Liver (tissue), 9 donors: Measurements from ENCODE around the gene NPAS2. TPM values are rescaled to one million over a fixed set of nuclear protein-coding genes. Genes with fewer than 3 reads are reported as not detected.

ENCODE experiments used
- DNase-seq: peaks from one replicate; pipeline ENCODE4 v3.0.0-alpha.2; 2017; ENCODE audit warnings: low spot score
- H3K27ac ChIP-seq, 2 donors: one replicate each; pipeline ENCODE4 v1.7.0; 2013; ENCODE audit warnings: inconsistent platforms in 2 of 2, low read length in 2 of 2, control low read depth in 1 of 2, low read depth in 1 of 2, mild to moderate bottlenecking in 1 of 2
- H3K27me3 ChIP-seq, 4 donors: one replicate each; pipeline versions ENCODE4 v1.6.1 to v1.7.0; 2013; ENCODE audit warnings: low read length in 3 of 4, inconsistent platforms in 1 of 4, mild to moderate bottlenecking in 1 of 4, moderate library complexity in 1 of 4; ENCODE audit not compliant: control insufficient read depth in 4 of 4, insufficient read depth in 4 of 4
- H3K36me3 ChIP-seq, 4 donors: one replicate each; pipeline versions ENCODE4 v1.6.1 to v1.7.0; 2013; ENCODE audit warnings: low read length in 3 of 4, mild to moderate bottlenecking in 3 of 4, low read depth in 1 of 4, moderate library complexity in 1 of 4; ENCODE audit not compliant: control insufficient read depth in 4 of 4, insufficient read depth in 3 of 4
- H3K4me1 ChIP-seq, 4 donors: one replicate each; pipeline versions ENCODE4 v1.6.1 to v1.7.0; 2013; ENCODE audit warnings: low read length in 3 of 4, mild to moderate bottlenecking in 3 of 4, moderate library complexity in 1 of 4; ENCODE audit not compliant: control insufficient read depth in 4 of 4, insufficient read depth in 4 of 4
- H3K4me3 ChIP-seq, 3 donors: one replicate each; pipeline versions ENCODE4 v1.6.1 to v1.7.0; 2013; ENCODE audit warnings: low read length in 3 of 3, control low read depth in 1 of 3, low read depth in 1 of 3, mild to moderate bottlenecking in 1 of 3
- H3K9ac ChIP-seq, 2 donors: one replicate each; pipeline ENCODE4 v1.7.0; 2013; ENCODE audit warnings: low read length in 2 of 2, mild to moderate bottlenecking in 2 of 2, moderate library complexity in 2 of 2, control low read depth in 1 of 2, low read depth in 1 of 2
- H3K9me3 ChIP-seq, 4 donors: one replicate each; pipeline versions ENCODE4 v1.6.1 to v1.7.0; 2013; ENCODE audit warnings: low read length in 3 of 4; ENCODE audit not compliant: control insufficient read depth in 4 of 4
- EGR1 ChIP-seq, 2 donors: IDR thresholded peaks; 2 replicates each; pipeline ENCODE4 v1.6.1; 2016 to 2018; ENCODE audit warnings: antibody characterized with exemption in 2 of 2, low read depth in 2 of 2
- FOXA1 ChIP-seq: IDR thresholded peaks from 2 replicates; pipeline ENCODE4 v1.6.1; 2016; ENCODE audit warnings: antibody characterized with exemption
- FOXA2 ChIP-seq: IDR thresholded peaks from 2 replicates; pipeline ENCODE4 v1.6.1; 2016; ENCODE audit warnings: antibody characterized with exemption
- GABPA ChIP-seq, 2 donors: IDR thresholded peaks in 1 of 2; conservative IDR thresholded peaks in 1 of 2; 2 replicates each; pipeline ENCODE4 v1.6.1; 2016; ENCODE audit warnings: antibody characterized with exemption in 2 of 2, mild to moderate bottlenecking in 1 of 2, moderate library complexity in 1 of 2
- HNF4A ChIP-seq, 2 donors: conservative IDR thresholded peaks; 2 replicates each; pipeline ENCODE4 v1.6.1; 2016; ENCODE audit warnings: antibody characterized with exemption in 2 of 2, mild to moderate bottlenecking in 2 of 2
- HNF4G ChIP-seq: IDR thresholded peaks from 2 replicates; pipeline ENCODE4 v1.6.1; 2016; ENCODE audit warnings: antibody characterized with exemption
- JUND ChIP-seq, 2 donors: IDR thresholded peaks; 2 replicates each; pipeline ENCODE4 v1.6.1; 2016; ENCODE audit warnings: antibody characterized with exemption in 2 of 2
- NR2F2 ChIP-seq: IDR thresholded peaks from 2 replicates; pipeline ENCODE4 v1.6.1; 2016; ENCODE audit warnings: antibody characterized with exemption
- RAD21 ChIP-seq, 2 donors: IDR thresholded peaks; 2 replicates each; pipeline ENCODE4 v1.6.1; 2016; ENCODE audit warnings: antibody characterized with exemption in 2 of 2, mild to moderate bottlenecking in 2 of 2
- RXRA ChIP-seq, 2 donors: IDR thresholded peaks; 2 replicates each; pipeline ENCODE4 v1.6.1; 2017 to 2018; ENCODE audit warnings: antibody characterized with exemption in 2 of 2, mild to moderate bottlenecking in 1 of 2
- SP1 ChIP-seq: IDR thresholded peaks from 2 replicates; pipeline ENCODE4 v1.6.1; 2018; ENCODE audit warnings: antibody characterized with exemption, mild to moderate bottlenecking
- TAF1 ChIP-seq: conservative IDR thresholded peaks from 2 replicates; pipeline ENCODE4 v1.6.1; 2016; ENCODE audit warnings: antibody characterized with exemption, mild to moderate bottlenecking
- WGBS: extraction: QIAGEN DNeasy Blood & Tissue Kit; methylation state at CpG from one replicate; pipeline ENCODE4 v1.1.7; 2013; 5-methylcytosine and 5-hydroxymethylcytosine counted together
- polyA plus RNA-seq, 2 donors: library from polyadenylated mRNA; stranded (reverse) in 1 of 2; unstranded in 1 of 2; fragments of 200-250 nt in 1 of 2; fragments of >200 nt in 1 of 2; fragmentation: Nextera tagmentation in 1 of 2; extraction: Ambion mirVana in 1 of 2; gene quantifications; one replicate each; pipeline versions ENCODE4 v1.2.1 to v1.2.3, GENCODE V29; 2013 to 2015
- total RNA-seq, 2 donors: library from RNA; depleted of rRNA; stranded (reverse); fragments of >200 nt; gene quantifications; one replicate each; pipeline ENCODE4 v1.2.3, GENCODE V29; 2014
- TF ChIP-seq, protein P1 (sequence below): IDR thresholded peaks from 2 replicates; pipeline ENCODE4 v1.6.1; 2016; ENCODE audit warnings: antibody characterized with exemption
- TF ChIP-seq, protein P2 (sequence below): fragments of 150-350 bp; IDR thresholded peaks from 2 replicates; pipeline ENCODE4 v1.5.1; 2017; ENCODE audit warnings: improper control_type of control experiment, low read depth, low read length; ENCODE audit not compliant: missing input control
- TF ChIP-seq, protein P3 (sequence below): IDR thresholded peaks from 2 replicates; pipeline ENCODE4 v1.6.1; 2016; ENCODE audit warnings: antibody characterized with exemption
- TF ChIP-seq, protein P4 (sequence below): IDR thresholded peaks from 2 replicates; pipeline ENCODE4 v1.6.1; 2016; ENCODE audit warnings: antibody characterized with exemption
- donor health status: healthy.
- donor health status: healthy.
- donor health status: healthy.
- donor health status: healthy.
- donor health status: healthy.

Gene NPAS2
- total and polyA plus RNA-seq, 4 donors: 0.33 to 24.3 (median 6.6) TPM

DNA sequence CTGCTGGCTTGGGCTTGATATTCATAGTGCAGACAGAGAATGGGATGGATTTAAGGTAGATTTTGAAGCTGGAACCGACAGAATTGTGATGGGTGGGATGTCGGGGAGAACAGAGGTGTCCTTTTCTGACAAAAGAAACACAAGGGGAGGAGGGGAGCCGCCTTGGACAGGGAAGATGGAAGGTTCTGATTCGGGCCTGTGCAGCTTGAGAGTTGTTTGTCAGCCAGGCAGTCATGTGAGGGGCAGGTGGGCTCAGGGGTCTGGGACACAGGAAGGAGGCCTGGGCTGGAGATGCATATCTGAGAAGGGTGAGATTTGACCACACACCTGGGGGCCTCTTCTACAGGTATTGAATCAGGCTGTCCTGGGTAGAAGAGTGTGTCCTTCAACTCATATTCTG lies 41.4 kb downstream of the NPAS2 start:
- no peak for DNase-seq
- no peak overlapping the region for H3K27ac ChIP-seq

DNA sequence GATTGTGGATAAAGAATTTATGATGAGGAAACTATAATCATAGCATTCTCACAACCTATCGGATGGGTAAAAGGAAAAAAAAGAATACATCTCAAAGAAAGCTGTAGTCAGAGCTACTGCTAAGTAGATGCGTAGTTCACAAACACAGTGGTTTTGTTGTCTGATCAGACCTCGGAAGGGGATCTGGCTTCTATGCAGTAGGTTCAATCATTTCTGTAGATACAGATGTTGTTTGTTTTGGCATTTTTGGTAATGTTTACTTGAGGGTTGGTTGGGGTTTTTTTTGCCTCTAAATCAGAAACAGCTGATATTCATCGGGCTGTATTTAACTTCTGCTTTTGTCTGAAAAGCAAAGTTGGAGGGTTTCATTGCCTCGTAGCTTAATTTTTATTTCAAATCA lies 42.1 kb downstream of the NPAS2 start:
- WGBS: 54% methylated on average over 5 of the region's 5 CpGs

More for the DNA sequence above, 41.4 kb downstream of the NPAS2 start:
- Histone ChIP-seq H3K4me1 (peaks cover 0 to 12% (median 3%) of the 10 kb centered on the region in 4 donors), H3K9ac (no peak overlapping the region), H3K36me3 (no peaks in the 10 kb centered on the region), H3K27me3 (no peaks in the 10 kb centered on the region), H3K9me3 (no peaks in the 10 kb centered on the region), H3K4me3 (no peak overlapping the region)
- 94% methylated on average over 4 of the region's 4 CpGs for WGBS
- no peak for TF ChIP-seq HNF4G
- TF ChIP-seq FOXA2: no peak
- no peak for TF ChIP-seq FOXA1
- TF ChIP-seq, protein P1, sequence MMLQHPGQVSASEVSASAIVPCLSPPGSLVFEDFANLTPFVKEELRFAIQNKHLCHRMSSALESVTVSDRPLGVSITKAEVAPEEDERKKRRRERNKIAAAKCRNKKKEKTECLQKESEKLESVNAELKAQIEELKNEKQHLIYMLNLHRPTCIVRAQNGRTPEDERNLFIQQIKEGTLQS: no peak
- no peak for TF ChIP-seq JUND (IDR thresholded peaks at IDR 0.05)
- TF ChIP-seq GABPA (IDR thresholded peaks at IDR 0.05 in 1 of 2, conservative IDR thresholded peaks at IDR 0.05 in 1 of 2): no peak
- no peak for TF ChIP-seq RAD21 (IDR thresholded peaks at IDR 0.05)
- TF ChIP-seq, protein P2, sequence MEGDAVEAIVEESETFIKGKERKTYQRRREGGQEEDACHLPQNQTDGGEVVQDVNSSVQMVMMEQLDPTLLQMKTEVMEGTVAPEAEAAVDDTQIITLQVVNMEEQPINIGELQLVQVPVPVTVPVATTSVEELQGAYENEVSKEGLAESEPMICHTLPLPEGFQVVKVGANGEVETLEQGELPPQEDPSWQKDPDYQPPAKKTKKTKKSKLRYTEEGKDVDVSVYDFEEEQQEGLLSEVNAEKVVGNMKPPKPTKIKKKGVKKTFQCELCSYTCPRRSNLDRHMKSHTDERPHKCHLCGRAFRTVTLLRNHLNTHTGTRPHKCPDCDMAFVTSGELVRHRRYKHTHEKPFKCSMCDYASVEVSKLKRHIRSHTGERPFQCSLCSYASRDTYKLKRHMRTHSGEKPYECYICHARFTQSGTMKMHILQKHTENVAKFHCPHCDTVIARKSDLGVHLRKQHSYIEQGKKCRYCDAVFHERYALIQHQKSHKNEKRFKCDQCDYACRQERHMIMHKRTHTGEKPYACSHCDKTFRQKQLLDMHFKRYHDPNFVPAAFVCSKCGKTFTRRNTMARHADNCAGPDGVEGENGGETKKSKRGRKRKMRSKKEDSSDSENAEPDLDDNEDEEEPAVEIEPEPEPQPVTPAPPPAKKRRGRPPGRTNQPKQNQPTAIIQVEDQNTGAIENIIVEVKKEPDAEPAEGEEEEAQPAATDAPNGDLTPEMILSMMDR: no peak
- TF ChIP-seq, protein P3, sequence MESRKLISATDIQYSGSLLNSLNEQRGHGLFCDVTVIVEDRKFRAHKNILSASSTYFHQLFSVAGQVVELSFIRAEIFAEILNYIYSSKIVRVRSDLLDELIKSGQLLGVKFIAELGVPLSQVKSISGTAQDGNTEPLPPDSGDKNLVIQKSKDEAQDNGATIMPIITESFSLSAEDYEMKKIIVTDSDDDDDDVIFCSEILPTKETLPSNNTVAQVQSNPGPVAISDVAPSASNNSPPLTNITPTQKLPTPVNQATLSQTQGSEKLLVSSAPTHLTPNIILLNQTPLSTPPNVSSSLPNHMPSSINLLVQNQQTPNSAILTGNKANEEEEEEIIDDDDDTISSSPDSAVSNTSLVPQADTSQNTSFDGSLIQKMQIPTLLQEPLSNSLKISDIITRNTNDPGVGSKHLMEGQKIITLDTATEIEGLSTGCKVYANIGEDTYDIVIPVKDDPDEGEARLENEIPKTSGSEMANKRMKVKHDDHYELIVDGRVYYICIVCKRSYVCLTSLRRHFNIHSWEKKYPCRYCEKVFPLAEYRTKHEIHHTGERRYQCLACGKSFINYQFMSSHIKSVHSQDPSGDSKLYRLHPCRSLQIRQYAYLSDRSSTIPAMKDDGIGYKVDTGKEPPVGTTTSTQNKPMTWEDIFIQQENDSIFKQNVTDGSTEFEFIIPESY: no peak

More for the DNA sequence above, 42.1 kb downstream of the NPAS2 start:
- Histone ChIP-seq H3K27me3 (no peaks in the 10 kb centered on the region), H3K36me3 (no peaks in the 10 kb centered on the region), H3K9ac (no peak overlapping the region), H3K4me3 (no peak overlapping the region), H3K27ac (no peak overlapping the region), H3K9me3 (no peaks in the 10 kb centered on the region), H3K4me1 (peaks cover 0 to 12% (median 3%) of the 10 kb centered on the region in 4 donors)
- DNase-seq: no peak
- TF ChIP-seq GABPA (IDR thresholded peaks at IDR 0.05 in 1 of 2, conservative IDR thresholded peaks at IDR 0.05 in 1 of 2): no peak
- TF ChIP-seq, protein P1: no peak
- no peak for TF ChIP-seq HNF4A (conservative IDR thresholded peaks at IDR 0.05)
- TF ChIP-seq, protein P4, sequence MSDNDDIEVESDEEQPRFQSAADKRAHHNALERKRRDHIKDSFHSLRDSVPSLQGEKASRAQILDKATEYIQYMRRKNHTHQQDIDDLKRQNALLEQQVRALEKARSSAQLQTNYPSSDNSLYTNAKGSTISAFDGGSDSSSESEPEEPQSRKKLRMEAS: no peak
- TF ChIP-seq, protein P2: no peak
- TF ChIP-seq, protein P3: no peak
- no peak for TF ChIP-seq FOXA2
- no peak for TF ChIP-seq RAD21 (IDR thresholded peaks at IDR 0.05)
- no peak for TF ChIP-seq FOXA1
- no peak for TF ChIP-seq NR2F2
- no peak for TF ChIP-seq SP1
- no peak for TF ChIP-seq EGR1 (IDR thresholded peaks at IDR 0.05; ENCODE audit: low read depth in 2 of 2)
- no peak for TF ChIP-seq TAF1
- no peak for TF ChIP-seq RXRA (IDR thresholded peaks at IDR 0.05)
- TF ChIP-seq HNF4G: no peak
- TF ChIP-seq JUND (IDR thresholded peaks at IDR 0.05): no peak
